Panc1 (cell line): ENCODE measurements around the gene CCDC160. TPM values are rescaled to one million over a fixed set of nuclear protein-coding genes. Genes with fewer than 3 reads are reported as not detected.

Source experiments
- ATAC-seq: fragments of 200-7000 bp; cut with Tn5 transposase; 2 replicates; pipeline ENCODE4 v1.9.1; 2020; ENCODE audit warnings: mild to moderate bottlenecking, moderate library complexity
- BruUV-seq: library from RNA; stranded (reverse); fragments of 400-500 nt; replicated peaks from 2 replicates; lab custom pipeline; 2021; lab: Mats Ljungman, UMichigan
- CTCF ChIA-PET: fragments of 300-600 bp; sonication (Branson Sonifier 250); formaldehyde crosslinking; loops from one replicate; lab custom pipeline; 2022; ENCODE audit warnings: antibody characterized with exemption; lab: Charles Lee
- POLR2A ChIA-PET: fragments of 300-600 bp; sonication (Branson Sonifier 250); formaldehyde crosslinking; loops from one replicate; lab custom pipeline; 2022; ENCODE audit warnings: antibody characterized with exemption; lab: Charles Lee
- DNase-seq: peaks from one replicate; pipeline ENCODE4 v3.0.0-alpha.2; 2010; ENCODE audit warnings: low read depth, low spot score
- H3K27ac ChIP-seq: 2 replicates; pipeline ENCODE4 v1.5.1; 2011; ENCODE audit warnings: mild to moderate bottlenecking, low read length, inconsistent platforms
- H3K27me3 ChIP-seq: fragments of 200-500 bp; sonication (Bioruptor generic); 2 replicates; pipeline ENCODE4 v1.6.0; 2014; ENCODE audit warnings: low read length, inconsistent platforms; ENCODE audit not compliant: control insufficient read depth, insufficient read depth
- H3K36me3 ChIP-seq: fragments of 200-500 bp; sonication (Bioruptor generic); 2 replicates; pipeline ENCODE4 v1.5.1; 2014; ENCODE audit warnings: inconsistent platforms, mild to moderate bottlenecking, low read length, moderate library complexity; ENCODE audit not compliant: control insufficient read depth, insufficient read depth
- H3K4me1 ChIP-seq: 2 replicates; pipeline ENCODE4 v1.5.1; 2011; ENCODE audit warnings: inconsistent platforms, mild to moderate bottlenecking, low read length, moderate library complexity; ENCODE audit not compliant: control insufficient read depth, insufficient read depth
- H3K4me3 ChIP-seq, 2 experiments: 2 replicates each; pipeline ENCODE4 v1.5.1; 2011 to 2012; ENCODE audit warnings: low read depth in 2 of 2, low read length in 2 of 2, mild to moderate bottlenecking in 2 of 2, inconsistent platforms in 1 of 2, moderate library complexity in 1 of 2
- H3K9me3 ChIP-seq: fragments of 200-500 bp; sonication (Bioruptor generic); 2 replicates; pipeline ENCODE4 v1.5.1; 2014; ENCODE audit warnings: low read depth, mild to moderate bottlenecking, inconsistent platforms, low read length, moderate library complexity; ENCODE audit not compliant: control insufficient read depth, insufficient read depth
- CTCF ChIP-seq: fragments of 450-650 bp; IDR thresholded peaks from 2 replicates; pipeline ENCODE4 v1.5.1; 2017; ENCODE audit warnings: mild to moderate bottlenecking
- POLR2AphosphoS5 ChIP-seq: IDR thresholded peaks from 2 replicates; pipeline ENCODE4 v1.6.1; 2012; ENCODE audit warnings: mild to moderate bottlenecking, low read depth, low read length, moderate library complexity
- REST ChIP-seq, 2 experiments: IDR thresholded peaks; 2 replicates each; pipeline ENCODE4 v1.6.1; 2011 to 2012; ENCODE audit warnings: low read depth in 2 of 2, control low read depth in 1 of 2, low read length in 1 of 2, mild to moderate bottlenecking in 1 of 2, moderate library complexity in 1 of 2; ENCODE audit not compliant: insufficient read depth in 1 of 2
- SIN3A ChIP-seq: IDR thresholded peaks from 2 replicates; pipeline ENCODE4 v1.6.1; 2012; ENCODE audit warnings: low read depth, mild to moderate bottlenecking, low read length, moderate library complexity, borderline replicate concordance; ENCODE audit not compliant: insufficient read depth
- TCF7L2 ChIP-seq: IDR thresholded peaks from 2 replicates; pipeline ENCODE4 v1.6.1; 2011; ENCODE audit warnings: mild to moderate bottlenecking, low read depth, low read length, inconsistent platforms
- in situ Hi-C: cut with HindIII; loops from 2 replicates; pipeline ENCODE4 v1.10.0; 2016; ENCODE audit warnings: low sequenced_read_pairs, low pct_unique_long_range_greater_than_20kb
- intact Hi-C: fragments of 100-400 bp; cut with micrococcal nuclease; formaldehyde crosslinking; loops from one replicate; pipeline ENCODE4 v1.10.0; 2022; ENCODE audit not compliant: unreplicated experiment
- total RNA-seq: library from RNA; stranded (reverse); gene quantifications from one replicate; pipeline ENCODE4 v1.2.1, GENCODE V29; 2021; ENCODE audit not compliant: unreplicated experiment

Gene CCDC160
- total RNA-seq, 1 experiment from 2014 or later, result not detected

- Histone ChIP-seq H3K4me1 (no peaks in the 10 kb centered on the region), H3K27me3 (peaks cover 11% of the 10 kb centered on the region; the same call in 1 of the 2 replicates), H3K36me3 (no peaks in the 10 kb centered on the region), H3K4me3 (no peak overlapping the region), H3K9me3 (no peaks in the 10 kb centered on the region), H3K27ac (no peak overlapping the region)
- ChIA-PET CTCF (no interaction called here), POLR2A (no interaction called here)
- intact Hi-C loops, result no loop called here
- in situ Hi-C loops, result no loop called here
- no peak for ATAC-seq
- TF ChIP-seq SIN3A, result no peak
- no peak for TF ChIP-seq POLR2AphosphoS5
- TF ChIP-seq TCF7L2, result no peak
- no peak for DNase-seq
- no TSS peak for BruUV-seq
Measured at GRCh38 chrX:134247492-134247891, 10.5 kb downstream of the CCDC160 start.

GRCh38 chrX:134249241-134249640 is 12.3 kb downstream of the CCDC160 start:
- H3K27me3 ChIP-seq, result peaks cover 11% of the 10 kb centered on the region; the same call in 1 of the 2 replicates
- H3K36me3 ChIP-seq, result no peaks in the 10 kb centered on the region
- no peak for DNase-seq
- no peak overlapping the region for H3K27ac ChIP-seq
- POLR2A ChIA-PET, result no interaction called here
- BruUV-seq, result no TSS peak
- in situ Hi-C loops, result no loop called here
- H3K9me3 ChIP-seq, result no peaks in the 10 kb centered on the region
- TF ChIP-seq TCF7L2, result no peak
- no peak for TF ChIP-seq REST (IDR thresholded peaks at IDR 0.05; ENCODE audit: insufficient read depth in 1 of 2, low read depth in 2 of 2, low read length in 1 of 2)
- TF ChIP-seq POLR2AphosphoS5, result no peak
- no peak for TF ChIP-seq SIN3A
- no peak for TF ChIP-seq CTCF
- H3K4me1 ChIP-seq, result no peaks in the 10 kb centered on the region
- intact Hi-C loops, result no loop called here
- no peak overlapping the region for H3K4me3 ChIP-seq
- CTCF ChIA-PET, result no interaction called here
- no peak for ATAC-seq

GRCh38 chrX:134251241-134251640 is 14.3 kb downstream of the CCDC160 start:
- no peaks in the 10 kb centered on the region for H3K9me3 ChIP-seq
- TF ChIP-seq SIN3A (no peak), POLR2AphosphoS5 (no peak), REST (IDR thresholded peaks at IDR 0.05; ENCODE audit: insufficient read depth in 1 of 2, low read depth in 2 of 2, low read length in 1 of 2) (no peak), TCF7L2 (no peak), CTCF (no peak)
- intact Hi-C loops (no loop called here), in situ Hi-C loops (no loop called here)
- no peaks in the 10 kb centered on the region for H3K36me3 ChIP-seq
- no peaks in the 10 kb centered on the region for H3K4me1 ChIP-seq
- no peak overlapping the region for H3K27ac ChIP-seq
- peaks cover 8% of the 10 kb centered on the region; the same call in 1 of the 2 replicates for H3K27me3 ChIP-seq
- no peak for DNase-seq
- ChIA-PET CTCF (interaction anchor here (0.7 kb wide), 2 partner anchors 10 to 457 kb away, joined by 3 to 4 read pairs; no protein-coding TSS in a partner anchor), POLR2A (no interaction called here)
- no peak for ATAC-seq
- BruUV-seq, result no TSS peak
- no peak overlapping the region for H3K4me3 ChIP-seq
